ENCODE data around the gene MAML3. TPM values are rescaled to one million over a fixed set of nuclear protein-coding genes. Genes with fewer than 3 reads are reported as not detected.

Gene MAML3
- total and polyA plus RNA-seq, 2 experiments from 2014 or later: 1.7 to 6.5 TPM

DNA sequence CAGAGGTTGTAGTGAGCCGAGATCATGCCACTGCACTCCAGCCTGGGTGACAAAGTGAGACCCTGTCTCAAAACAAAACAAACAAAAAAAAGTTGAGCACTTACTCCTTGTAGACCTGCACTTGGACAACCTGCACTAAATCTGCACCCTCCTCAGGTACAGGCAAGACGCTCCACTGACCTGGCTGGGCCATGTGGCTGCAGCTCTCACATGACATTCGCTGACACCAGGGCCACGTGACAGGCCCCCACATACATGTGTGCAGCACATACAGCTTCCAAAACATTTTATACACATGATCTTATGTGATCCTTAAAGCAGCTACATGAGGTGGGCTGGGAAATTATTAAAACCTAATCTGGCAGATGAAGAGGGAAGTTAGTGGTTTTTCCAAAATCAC is 425.8 kb downstream of the MAML3 start (continued):
- no peak for TF ChIP-seq EZH2 (IDR thresholded peaks at IDR 0.05; ENCODE audit: low read depth, unreplicated experiment)

DNA sequence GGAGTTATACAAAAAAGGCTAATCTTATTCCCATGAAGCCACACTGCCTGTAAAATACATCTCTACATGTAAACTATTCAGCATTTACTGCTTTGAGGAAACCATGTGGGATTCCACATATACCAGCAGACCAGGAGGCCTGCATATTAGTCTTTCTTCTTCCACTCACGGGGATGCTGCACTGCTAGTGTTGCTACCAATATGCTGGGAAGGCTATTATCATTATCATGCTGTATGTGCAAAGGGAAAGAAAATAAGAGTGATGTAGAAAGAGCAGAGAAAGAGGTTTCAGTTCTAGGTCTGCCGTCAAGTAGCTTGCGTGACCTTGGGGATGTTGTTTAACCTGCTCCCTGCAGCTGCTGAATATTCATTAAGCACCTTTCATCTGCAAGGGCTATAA is 427.4 kb downstream of the MAML3 start:
- Histone ChIP-seq H2AFZ (no peak overlapping the region), H3F3A (replicated peaks; ENCODE audit: low read depth) (no peaks in the 10 kb centered on the region), H3K9me2 (ENCODE audit: insufficient read depth) (no peaks in the 10 kb centered on the region), H4K20me1 (replicated peaks; ENCODE audit: insufficient read depth) (no peaks in the 10 kb centered on the region), H3K4me2 (no peak overlapping the region), H3K36me3 (ENCODE audit: insufficient read depth) (no peaks in the 10 kb centered on the region), H3K4me1 (ENCODE audit: insufficient read depth) (no peaks in the 10 kb centered on the region), H3K27ac (ENCODE audit: low read depth) (no peak overlapping the region), H3K4me3 (no peak overlapping the region), H3K27me3 (ENCODE audit: insufficient read depth) (no peaks in the 10 kb centered on the region), H3K79me2 (replicated peaks; ENCODE audit: insufficient read depth) (no peaks in the 10 kb centered on the region)
- no peak for ATAC-seq
- H3K27ac Mint-ChIP-seq: no peak overlapping the region
- no peaks in the 10 kb centered on the region for H3K36me3 Mint-ChIP-seq (ENCODE audit: low read depth)
- H3K4me1 Mint-ChIP-seq: peaks cover 2% of the 10 kb centered on the region; the same call in 2 of the 3 replicates
- TF ChIP-seq EZH2phosphoT487 (IDR thresholded peaks at IDR 0.05; ENCODE audit: unreplicated experiment) (no peak), NANOG (IDR thresholded peaks at IDR 0.05; ENCODE audit: borderline replicate concordance) (no peak), STAT1 (IDR thresholded peaks at IDR 0.05; ENCODE audit: unreplicated experiment) (no peak), EZH2 (IDR thresholded peaks at IDR 0.05; ENCODE audit: low read depth, unreplicated experiment) (no peak), POLR2AphosphoS5 (IDR thresholded peaks at IDR 0.05; ENCODE audit: low read depth) (no peak), CREB1 (CRISPR knock-in tag; IDR thresholded peaks at IDR 0.05; ENCODE audit: low read depth) (no peak), ZNF114 (CRISPR knock-in tag; IDR thresholded peaks at IDR 0.05) (no peak), ZNF331 (CRISPR knock-in tag; IDR thresholded peaks at IDR 0.05; ENCODE audit: low read depth) (no peak), JUNB (IDR thresholded peaks at IDR 0.05; ENCODE audit: unreplicated experiment) (no peak)
- TF ChIP-seq, protein P1, sequence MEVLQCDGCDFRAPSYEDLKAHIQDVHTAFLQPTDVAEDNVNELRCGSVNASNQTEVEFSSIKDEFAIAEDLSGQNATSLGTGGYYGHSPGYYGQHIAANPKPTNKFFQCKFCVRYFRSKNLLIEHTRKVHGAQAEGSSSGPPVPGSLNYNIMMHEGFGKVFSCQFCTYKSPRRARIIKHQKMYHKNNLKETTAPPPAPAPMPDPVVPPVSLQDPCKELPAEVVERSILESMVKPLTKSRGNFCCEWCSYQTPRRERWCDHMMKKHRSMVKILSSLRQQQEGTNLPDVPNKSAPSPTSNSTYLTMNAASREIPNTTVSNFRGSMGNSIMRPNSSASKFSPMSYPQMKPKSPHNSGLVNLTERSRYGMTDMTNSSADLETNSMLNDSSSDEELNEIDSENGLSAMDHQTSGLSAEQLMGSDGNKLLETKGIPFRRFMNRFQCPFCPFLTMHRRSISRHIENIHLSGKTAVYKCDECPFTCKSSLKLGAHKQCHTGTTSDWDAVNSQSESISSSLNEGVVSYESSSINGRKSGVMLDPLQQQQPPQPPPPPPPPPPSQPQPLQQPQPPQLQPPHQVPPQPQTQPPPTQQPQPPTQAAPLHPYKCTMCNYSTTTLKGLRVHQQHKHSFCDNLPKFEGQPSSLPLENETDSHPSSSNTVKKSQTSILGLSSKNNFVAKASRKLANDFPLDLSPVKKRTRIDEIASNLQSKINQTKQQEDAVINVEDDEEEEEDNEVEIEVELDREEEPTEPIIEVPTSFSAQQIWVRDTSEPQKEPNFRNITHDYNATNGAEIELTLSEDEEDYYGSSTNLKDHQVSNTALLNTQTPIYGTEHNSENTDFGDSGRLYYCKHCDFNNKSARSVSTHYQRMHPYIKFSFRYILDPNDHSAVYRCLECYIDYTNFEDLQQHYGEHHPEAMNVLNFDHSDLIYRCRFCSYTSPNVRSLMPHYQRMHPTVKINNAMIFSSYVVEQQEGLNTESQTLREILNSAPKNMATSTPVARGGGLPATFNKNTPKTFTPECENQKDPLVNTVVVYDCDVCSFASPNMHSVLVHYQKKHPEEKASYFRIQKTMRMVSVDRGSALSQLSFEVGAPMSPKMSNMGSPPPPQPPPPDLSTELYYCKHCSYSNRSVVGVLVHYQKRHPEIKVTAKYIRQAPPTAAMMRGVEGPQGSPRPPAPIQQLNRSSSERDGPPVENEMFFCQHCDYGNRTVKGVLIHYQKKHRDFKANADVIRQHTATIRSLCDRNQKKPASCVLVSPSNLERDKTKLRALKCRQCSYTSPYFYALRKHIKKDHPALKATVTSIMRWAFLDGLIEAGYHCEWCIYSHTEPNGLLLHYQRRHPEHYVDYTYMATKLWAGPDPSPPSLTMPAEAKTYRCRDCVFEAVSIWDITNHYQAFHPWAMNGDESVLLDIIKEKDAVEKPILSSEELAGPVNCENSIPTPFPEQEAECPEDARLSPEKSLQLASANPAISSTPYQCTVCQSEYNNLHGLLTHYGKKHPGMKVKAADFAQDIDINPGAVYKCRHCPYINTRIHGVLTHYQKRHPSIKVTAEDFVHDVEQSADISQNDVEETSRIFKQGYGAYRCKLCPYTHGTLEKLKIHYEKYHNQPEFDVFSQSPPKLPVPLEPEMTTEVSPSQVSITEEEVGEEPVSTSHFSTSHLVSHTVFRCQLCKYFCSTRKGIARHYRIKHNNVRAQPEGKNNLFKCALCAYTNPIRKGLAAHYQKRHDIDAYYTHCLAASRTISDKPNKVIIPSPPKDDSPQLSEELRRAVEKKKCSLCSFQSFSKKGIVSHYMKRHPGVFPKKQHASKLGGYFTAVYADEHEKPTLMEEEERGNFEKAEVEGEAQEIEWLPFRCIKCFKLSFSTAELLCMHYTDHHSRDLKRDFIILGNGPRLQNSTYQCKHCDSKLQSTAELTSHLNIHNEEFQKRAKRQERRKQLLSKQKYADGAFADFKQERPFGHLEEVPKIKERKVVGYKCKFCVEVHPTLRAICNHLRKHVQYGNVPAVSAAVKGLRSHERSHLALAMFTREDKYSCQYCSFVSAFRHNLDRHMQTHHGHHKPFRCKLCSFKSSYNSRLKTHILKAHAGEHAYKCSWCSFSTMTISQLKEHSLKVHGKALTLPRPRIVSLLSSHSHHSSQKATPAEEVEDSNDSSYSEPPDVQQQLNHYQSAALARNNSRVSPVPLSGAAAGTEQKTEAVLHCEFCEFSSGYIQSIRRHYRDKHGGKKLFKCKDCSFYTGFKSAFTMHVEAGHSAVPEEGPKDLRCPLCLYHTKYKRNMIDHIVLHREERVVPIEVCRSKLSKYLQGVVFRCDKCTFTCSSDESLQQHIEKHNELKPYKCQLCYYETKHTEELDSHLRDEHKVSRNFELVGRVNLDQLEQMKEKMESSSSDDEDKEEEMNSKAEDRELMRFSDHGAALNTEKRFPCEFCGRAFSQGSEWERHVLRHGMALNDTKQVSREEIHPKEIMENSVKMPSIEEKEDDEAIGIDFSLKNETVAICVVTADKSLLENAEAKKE (CRISPR knock-in tag; IDR thresholded peaks at IDR 0.05): no peak
- TF ChIP-seq, protein P2, sequence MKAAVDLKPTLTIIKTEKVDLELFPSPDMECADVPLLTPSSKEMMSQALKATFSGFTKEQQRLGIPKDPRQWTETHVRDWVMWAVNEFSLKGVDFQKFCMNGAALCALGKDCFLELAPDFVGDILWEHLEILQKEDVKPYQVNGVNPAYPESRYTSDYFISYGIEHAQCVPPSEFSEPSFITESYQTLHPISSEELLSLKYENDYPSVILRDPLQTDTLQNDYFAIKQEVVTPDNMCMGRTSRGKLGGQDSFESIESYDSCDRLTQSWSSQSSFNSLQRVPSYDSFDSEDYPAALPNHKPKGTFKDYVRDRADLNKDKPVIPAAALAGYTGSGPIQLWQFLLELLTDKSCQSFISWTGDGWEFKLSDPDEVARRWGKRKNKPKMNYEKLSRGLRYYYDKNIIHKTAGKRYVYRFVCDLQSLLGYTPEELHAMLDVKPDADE (IDR thresholded peaks at IDR 0.05): no peak
- TF ChIP-seq, protein P3, sequence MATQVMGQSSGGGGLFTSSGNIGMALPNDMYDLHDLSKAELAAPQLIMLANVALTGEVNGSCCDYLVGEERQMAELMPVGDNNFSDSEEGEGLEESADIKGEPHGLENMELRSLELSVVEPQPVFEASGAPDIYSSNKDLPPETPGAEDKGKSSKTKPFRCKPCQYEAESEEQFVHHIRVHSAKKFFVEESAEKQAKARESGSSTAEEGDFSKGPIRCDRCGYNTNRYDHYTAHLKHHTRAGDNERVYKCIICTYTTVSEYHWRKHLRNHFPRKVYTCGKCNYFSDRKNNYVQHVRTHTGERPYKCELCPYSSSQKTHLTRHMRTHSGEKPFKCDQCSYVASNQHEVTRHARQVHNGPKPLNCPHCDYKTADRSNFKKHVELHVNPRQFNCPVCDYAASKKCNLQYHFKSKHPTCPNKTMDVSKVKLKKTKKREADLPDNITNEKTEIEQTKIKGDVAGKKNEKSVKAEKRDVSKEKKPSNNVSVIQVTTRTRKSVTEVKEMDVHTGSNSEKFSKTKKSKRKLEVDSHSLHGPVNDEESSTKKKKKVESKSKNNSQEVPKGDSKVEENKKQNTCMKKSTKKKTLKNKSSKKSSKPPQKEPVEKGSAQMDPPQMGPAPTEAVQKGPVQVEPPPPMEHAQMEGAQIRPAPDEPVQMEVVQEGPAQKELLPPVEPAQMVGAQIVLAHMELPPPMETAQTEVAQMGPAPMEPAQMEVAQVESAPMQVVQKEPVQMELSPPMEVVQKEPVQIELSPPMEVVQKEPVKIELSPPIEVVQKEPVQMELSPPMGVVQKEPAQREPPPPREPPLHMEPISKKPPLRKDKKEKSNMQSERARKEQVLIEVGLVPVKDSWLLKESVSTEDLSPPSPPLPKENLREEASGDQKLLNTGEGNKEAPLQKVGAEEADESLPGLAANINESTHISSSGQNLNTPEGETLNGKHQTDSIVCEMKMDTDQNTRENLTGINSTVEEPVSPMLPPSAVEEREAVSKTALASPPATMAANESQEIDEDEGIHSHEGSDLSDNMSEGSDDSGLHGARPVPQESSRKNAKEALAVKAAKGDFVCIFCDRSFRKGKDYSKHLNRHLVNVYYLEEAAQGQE (IDR thresholded peaks at IDR 0.05; ENCODE audit: unreplicated experiment): no peak
- TF ChIP-seq, protein P4, sequence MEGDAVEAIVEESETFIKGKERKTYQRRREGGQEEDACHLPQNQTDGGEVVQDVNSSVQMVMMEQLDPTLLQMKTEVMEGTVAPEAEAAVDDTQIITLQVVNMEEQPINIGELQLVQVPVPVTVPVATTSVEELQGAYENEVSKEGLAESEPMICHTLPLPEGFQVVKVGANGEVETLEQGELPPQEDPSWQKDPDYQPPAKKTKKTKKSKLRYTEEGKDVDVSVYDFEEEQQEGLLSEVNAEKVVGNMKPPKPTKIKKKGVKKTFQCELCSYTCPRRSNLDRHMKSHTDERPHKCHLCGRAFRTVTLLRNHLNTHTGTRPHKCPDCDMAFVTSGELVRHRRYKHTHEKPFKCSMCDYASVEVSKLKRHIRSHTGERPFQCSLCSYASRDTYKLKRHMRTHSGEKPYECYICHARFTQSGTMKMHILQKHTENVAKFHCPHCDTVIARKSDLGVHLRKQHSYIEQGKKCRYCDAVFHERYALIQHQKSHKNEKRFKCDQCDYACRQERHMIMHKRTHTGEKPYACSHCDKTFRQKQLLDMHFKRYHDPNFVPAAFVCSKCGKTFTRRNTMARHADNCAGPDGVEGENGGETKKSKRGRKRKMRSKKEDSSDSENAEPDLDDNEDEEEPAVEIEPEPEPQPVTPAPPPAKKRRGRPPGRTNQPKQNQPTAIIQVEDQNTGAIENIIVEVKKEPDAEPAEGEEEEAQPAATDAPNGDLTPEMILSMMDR (conservative IDR thresholded peaks at IDR 0.05; ENCODE audit: low read depth in 2 of 2): no peak
- DNase-seq (ENCODE audit: low spot score): no peak
- H3K27me3 Mint-ChIP-seq (ENCODE audit: insufficient read depth, low read depth, poor library complexity): peaks cover 2% of the 10 kb centered on the region
- no peak overlapping the region for H3K4me3 Mint-ChIP-seq
- no peaks in the 10 kb centered on the region for H3K9me3 Mint-ChIP-seq
